GM12873 (cell line): ENCODE data around the gene AGBL3.

ENCODE experiments used
- TF ChIP-seq, protein P1 (sequence below): IDR thresholded peaks from 2 replicates; pipeline ENCODE4 v1.5.1; 2012; ENCODE audit warnings: low read depth, mild to moderate bottlenecking, moderate library complexity, low read length, control low read depth; ENCODE audit not compliant: insufficient read depth; ENCODE audit errors: missing control alignments

The AGBL3 gene

DNA sequence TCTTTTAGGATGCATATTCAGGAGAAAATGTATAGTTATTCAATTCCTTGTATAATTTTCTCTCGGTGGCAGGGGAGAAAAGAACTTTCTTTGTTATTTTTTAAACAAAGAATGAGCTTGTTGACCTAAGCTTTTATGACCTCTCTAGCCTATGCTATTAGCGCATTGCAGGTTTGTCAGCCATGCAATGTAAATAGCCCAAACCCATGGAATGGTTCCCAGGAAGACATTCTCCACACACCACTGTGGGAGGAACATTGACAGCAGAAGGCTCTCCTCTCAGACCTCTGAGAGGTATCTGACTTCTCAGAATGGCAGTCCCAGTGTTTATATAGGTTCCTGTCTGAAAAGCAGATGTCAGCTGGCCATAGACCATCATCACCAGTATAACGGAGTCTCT, 19.6 kb upstream of the AGBL3 start:
- TF ChIP-seq, protein P1, sequence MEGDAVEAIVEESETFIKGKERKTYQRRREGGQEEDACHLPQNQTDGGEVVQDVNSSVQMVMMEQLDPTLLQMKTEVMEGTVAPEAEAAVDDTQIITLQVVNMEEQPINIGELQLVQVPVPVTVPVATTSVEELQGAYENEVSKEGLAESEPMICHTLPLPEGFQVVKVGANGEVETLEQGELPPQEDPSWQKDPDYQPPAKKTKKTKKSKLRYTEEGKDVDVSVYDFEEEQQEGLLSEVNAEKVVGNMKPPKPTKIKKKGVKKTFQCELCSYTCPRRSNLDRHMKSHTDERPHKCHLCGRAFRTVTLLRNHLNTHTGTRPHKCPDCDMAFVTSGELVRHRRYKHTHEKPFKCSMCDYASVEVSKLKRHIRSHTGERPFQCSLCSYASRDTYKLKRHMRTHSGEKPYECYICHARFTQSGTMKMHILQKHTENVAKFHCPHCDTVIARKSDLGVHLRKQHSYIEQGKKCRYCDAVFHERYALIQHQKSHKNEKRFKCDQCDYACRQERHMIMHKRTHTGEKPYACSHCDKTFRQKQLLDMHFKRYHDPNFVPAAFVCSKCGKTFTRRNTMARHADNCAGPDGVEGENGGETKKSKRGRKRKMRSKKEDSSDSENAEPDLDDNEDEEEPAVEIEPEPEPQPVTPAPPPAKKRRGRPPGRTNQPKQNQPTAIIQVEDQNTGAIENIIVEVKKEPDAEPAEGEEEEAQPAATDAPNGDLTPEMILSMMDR: no peak

DNA sequence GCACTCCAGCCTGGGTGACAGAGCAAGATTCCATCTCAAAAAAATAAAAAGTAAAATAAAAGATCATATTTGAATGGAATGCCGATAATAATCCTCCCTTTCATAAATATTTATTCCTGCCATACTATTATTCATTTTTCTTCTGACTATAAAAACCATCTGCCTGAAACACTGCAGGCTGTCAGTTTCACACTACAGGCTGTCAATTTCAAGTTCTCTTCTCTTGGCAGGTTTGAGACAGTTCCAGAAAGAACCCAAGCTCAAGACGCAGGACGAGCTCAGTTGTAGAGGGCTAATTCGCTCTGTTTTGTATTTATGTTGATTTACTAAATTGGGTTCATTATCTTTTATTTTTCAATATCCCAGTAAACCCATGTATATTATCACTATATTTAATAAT, 18.2 kb upstream of the AGBL3 start:
- TF ChIP-seq, protein P1: no peak

DNA sequence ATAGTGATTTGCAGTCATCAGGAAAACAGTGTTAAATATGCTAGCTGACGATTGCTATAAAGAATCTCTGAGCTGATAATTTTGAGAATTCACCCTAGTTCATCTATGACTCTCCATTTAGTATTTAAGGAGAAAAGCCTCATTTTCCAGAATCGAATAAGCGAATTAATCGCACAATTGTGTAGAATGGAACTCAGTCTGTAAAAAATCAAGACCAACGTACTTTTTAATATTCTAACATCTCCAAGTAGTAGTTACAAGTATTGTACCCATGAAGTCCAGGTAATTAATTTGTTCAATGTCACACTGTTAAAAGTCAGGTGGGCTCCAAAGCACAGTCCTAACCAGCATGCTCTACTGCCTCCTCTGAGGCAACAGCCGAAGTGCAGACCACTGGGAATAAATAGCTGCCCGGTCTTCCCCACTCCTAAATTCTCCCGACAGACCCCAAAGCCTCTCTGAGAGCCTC, 380 bp upstream of the AGBL3 start:
- TF ChIP-seq, protein P1: peak; percentile 16

DNA sequence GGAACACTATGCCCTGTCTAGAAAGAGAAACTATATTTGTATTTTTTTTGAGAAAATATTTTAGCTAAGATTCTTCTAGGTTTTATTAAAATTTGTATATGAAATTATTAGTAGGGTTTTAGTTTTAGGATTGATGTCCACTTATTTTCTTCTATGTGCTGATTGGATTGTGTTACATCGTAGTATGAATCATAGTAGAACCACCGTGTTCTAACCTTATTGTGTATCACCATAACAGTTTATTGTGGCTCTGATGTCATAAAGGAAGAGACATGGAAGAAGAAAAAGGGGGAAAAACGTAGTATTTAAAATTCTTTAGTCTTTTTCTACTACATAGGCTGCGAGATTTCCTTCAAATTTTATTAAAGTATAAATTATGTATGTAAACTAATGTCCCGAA, 1.9 kb downstream of the AGBL3 start:
- TF ChIP-seq, protein P1: no peak

DNA sequence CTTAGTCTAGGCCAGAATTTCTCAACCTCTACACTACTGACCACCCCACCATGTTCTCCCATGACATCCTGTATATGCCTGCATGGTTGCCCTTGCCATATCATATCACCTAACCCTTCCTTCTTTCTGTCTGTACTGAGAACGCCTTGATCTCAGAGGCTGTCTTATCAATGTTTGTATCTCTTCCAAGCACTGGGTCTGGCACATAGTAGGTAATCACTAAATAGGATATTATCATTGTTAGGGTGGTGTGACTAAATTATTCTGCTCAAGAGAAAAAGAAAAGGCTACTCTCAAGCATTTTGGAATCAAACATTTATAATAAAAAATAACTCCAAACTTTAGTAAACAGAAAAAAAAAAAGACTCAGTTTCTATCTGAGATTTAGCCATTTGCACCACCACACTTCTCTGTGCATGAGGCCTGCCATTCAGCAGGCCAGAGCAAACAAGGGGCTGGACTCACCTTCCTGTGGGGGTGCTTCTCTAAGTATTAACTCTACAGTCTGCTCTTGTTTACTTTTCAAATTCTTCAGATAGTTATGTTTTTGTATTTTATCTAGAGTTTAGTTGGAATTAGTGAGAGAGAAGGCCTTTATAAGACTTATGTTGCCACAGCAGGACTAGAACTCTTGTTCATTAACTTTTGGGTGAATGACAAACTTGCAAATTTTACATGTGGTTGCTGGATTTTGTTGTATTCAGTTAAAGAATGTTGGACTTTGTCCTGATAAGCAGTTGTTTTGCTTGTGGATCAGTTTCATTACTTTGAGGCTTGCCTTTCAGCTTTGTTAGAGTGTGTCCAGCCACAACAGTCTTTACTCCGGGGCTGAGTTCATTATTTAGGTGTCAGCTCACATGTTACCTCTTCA, 5.4 kb downstream of the AGBL3 start:
- TF ChIP-seq, protein P1: no peak

DNA sequence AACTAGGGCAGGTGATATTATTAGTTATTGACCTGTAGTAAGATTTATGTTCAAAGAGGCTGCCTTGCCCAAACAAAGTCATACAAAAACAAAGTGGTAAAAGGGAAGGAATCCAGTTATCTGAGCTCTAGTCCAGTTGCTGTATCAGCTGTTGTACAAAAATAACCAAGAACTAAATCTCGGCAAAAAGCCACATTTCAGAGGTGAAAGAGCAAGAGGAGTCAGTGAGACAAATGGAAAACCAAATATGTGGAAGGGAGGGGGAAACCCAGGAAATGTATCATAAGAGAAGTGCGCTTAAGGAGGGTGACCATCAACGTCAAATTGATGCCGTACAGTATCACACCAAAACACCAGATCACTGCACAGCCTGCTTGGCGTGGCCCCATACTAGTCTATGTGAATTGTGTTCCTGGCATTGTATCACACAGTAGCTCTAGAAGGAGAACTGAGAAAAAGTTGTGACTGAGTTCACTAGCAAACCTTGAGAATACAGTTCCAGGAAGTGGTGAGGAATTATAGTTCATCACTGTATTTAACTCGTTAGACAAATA, 6.4 kb downstream of the AGBL3 start:
- TF ChIP-seq, protein P1: no peak

DNA sequence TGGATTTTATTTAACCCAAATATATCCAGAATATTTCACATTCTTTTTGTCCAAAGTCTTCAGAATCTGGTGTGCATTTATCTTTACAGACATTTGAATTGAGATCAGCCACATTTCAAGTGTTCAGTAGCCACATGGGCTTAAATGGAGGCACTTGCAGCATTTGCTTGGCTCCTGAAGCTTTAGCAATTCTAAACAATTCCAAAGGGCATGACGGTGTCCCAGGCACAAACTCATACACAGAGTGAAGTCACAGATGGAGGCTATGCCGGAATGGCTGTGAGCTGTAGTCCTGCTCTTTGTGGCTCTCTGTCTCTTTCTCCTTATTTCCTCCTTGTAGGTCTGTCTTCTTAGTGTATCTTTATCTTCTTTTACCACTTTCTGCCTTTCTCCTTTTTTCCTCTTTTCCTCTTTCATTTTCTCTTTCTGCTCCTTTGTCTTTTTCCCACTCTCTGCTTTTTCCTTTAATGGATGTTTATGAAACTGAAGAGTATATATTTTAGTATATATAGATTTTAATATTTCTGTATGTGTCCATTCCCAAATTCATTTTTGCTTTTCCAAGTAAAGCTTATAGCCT, 7.7 kb downstream of the AGBL3 start:
- TF ChIP-seq, protein P1: no peak
